ENCODE data around the gene LCN9.

Gene LCN9

DNA sequence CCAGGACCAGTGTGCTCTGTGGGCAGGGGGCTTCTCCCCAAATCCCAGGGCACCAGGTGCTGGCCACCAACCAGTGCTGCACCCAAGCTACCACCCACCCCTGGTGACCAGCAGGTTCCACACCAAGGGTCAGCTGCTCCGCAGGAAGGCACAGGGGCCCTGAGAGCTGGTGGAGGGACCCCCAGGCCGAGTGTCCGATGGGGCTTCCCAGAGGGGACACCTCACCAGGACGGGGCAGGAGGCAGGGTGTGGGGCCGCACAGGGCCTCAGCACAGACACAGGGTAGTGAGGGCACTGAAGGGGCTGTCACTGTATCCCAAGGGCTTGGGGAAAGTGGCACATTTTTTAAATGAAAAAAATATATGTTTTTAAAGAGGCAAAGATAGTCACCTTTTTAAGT lies 18.1 kb downstream of the LCN9 start:
- TF ChIP-seq SIN3A (IDR thresholded peaks at IDR 0.05; ENCODE audit: borderline replicate concordance, insufficient read depth, low read length) (no peak), POLR2AphosphoS5 (IDR thresholded peaks at IDR 0.05; ENCODE audit: low read depth, low read length) (no peak), FOXP2 (optimal IDR thresholded peaks at IDR 0.05; ENCODE audit: borderline replicate concordance, extremely low read depth, extremely low read length, insufficient read depth) (no peak), TAF1 (IDR thresholded peaks at IDR 0.05; ENCODE audit: borderline replicate concordance, insufficient read depth, low read length) (no peak)
- TF ChIP-seq, protein P1, sequence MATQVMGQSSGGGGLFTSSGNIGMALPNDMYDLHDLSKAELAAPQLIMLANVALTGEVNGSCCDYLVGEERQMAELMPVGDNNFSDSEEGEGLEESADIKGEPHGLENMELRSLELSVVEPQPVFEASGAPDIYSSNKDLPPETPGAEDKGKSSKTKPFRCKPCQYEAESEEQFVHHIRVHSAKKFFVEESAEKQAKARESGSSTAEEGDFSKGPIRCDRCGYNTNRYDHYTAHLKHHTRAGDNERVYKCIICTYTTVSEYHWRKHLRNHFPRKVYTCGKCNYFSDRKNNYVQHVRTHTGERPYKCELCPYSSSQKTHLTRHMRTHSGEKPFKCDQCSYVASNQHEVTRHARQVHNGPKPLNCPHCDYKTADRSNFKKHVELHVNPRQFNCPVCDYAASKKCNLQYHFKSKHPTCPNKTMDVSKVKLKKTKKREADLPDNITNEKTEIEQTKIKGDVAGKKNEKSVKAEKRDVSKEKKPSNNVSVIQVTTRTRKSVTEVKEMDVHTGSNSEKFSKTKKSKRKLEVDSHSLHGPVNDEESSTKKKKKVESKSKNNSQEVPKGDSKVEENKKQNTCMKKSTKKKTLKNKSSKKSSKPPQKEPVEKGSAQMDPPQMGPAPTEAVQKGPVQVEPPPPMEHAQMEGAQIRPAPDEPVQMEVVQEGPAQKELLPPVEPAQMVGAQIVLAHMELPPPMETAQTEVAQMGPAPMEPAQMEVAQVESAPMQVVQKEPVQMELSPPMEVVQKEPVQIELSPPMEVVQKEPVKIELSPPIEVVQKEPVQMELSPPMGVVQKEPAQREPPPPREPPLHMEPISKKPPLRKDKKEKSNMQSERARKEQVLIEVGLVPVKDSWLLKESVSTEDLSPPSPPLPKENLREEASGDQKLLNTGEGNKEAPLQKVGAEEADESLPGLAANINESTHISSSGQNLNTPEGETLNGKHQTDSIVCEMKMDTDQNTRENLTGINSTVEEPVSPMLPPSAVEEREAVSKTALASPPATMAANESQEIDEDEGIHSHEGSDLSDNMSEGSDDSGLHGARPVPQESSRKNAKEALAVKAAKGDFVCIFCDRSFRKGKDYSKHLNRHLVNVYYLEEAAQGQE (IDR thresholded peaks at IDR 0.05; ENCODE audit: insufficient read depth in 1 of 2, low read depth in 2 of 2, low read length in 2 of 2) = no peak

DNA sequence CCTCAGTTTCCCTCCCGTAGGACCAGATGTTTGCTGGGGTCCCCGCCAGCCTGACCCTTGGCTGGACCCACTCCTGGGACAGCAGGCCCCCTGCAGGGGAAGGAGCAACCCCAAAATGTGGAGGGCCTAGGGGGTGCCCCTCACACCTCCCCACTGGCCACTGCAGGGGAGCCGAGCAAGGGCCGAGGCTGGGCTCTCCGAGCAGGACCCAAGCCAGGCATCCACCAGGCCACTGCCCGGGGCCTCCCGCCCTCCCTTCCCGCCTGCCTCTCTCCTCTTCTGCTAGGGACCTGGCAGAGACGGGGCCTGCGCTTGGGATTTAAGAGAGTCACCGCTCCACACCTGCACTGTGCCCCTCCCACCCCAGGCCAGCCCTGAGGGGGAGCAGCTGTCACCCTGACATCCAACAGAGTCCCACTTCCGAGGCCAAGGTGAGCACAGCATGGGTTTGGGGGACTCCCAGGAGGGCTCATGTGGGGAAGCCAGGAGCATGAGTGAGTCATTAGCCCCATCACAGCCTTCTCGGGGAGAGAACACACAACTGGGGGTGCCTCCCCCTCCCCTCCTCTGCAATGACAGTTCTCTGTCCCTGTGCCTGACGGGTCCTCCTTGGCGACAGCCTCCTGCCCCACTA lies 20.4 kb downstream of the LCN9 start:
- no peak for TF ChIP-seq FOXP2 (optimal IDR thresholded peaks at IDR 0.05; ENCODE audit: borderline replicate concordance, extremely low read depth, extremely low read length, insufficient read depth)
- no peak for TF ChIP-seq POLR2AphosphoS5 (IDR thresholded peaks at IDR 0.05; ENCODE audit: low read depth, low read length)
- no peak for TF ChIP-seq TAF1 (IDR thresholded peaks at IDR 0.05; ENCODE audit: borderline replicate concordance, insufficient read depth, low read length)
- TF ChIP-seq SIN3A (IDR thresholded peaks at IDR 0.05; ENCODE audit: borderline replicate concordance, insufficient read depth, low read length) = no peak
- TF ChIP-seq, protein P1 (IDR thresholded peaks at IDR 0.05; ENCODE audit: insufficient read depth in 1 of 2, low read depth in 2 of 2, low read length in 2 of 2) = no peak

DNA sequence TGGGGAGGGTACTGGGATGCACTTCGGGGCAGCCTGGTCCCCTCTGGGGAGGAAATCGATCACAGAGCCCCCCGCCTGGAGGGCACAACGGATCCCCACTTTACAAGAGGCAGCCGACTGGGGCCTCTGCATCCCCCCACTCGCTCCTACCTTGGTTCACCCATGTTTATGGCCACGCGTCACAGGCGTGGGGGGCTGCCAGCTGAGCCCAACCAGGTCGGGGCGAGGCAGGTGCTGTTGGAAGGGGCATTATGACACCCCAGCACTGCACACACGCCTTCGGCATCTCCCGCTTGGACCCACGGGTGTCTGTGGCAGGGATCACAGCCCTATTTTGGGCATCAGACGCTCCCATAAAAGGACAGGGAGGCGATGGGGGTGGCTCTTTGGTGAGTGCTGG lies 21.6 kb downstream of the LCN9 start:
- TF ChIP-seq, protein P1 (IDR thresholded peaks at IDR 0.05; ENCODE audit: insufficient read depth in 1 of 2, low read depth in 2 of 2, low read length in 2 of 2) = no peak
- no peak for TF ChIP-seq SIN3A (IDR thresholded peaks at IDR 0.05; ENCODE audit: borderline replicate concordance, insufficient read depth, low read length)
- TF ChIP-seq FOXP2 (optimal IDR thresholded peaks at IDR 0.05; ENCODE audit: borderline replicate concordance, extremely low read depth, extremely low read length, insufficient read depth) = no peak
- no peak for TF ChIP-seq TAF1 (IDR thresholded peaks at IDR 0.05; ENCODE audit: borderline replicate concordance, insufficient read depth, low read length)
- no peak for TF ChIP-seq POLR2AphosphoS5 (IDR thresholded peaks at IDR 0.05; ENCODE audit: low read depth, low read length)

DNA sequence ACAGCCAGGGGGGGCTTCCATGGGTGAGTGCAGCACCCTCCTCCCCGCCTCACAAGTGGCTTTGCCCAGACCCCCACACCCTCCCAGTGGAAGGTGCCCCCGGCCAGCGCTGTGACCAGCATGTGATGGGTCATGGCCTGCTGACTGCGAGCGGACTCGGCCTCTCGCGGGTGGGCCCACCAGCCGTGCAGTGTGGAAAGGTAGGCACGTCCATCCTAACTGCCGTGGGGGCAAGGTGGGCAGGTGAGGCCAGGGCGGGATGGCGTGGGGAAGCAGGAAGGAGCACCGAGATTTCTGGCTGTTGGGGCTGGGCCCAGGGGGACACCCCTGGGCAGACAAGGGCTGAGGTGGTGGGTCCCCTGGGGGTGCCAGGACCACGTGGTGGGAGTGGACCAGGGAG lies 24.1 kb downstream of the LCN9 start:
- TF ChIP-seq TAF1 (IDR thresholded peaks at IDR 0.05; ENCODE audit: borderline replicate concordance, insufficient read depth, low read length) (no peak), POLR2AphosphoS5 (IDR thresholded peaks at IDR 0.05; ENCODE audit: low read depth, low read length) (no peak), SIN3A (IDR thresholded peaks at IDR 0.05; ENCODE audit: borderline replicate concordance, insufficient read depth, low read length) (no peak), FOXP2 (optimal IDR thresholded peaks at IDR 0.05; ENCODE audit: borderline replicate concordance, extremely low read depth, extremely low read length, insufficient read depth) (no peak)
- TF ChIP-seq, protein P1 (IDR thresholded peaks at IDR 0.05; ENCODE audit: insufficient read depth in 1 of 2, low read depth in 2 of 2, low read length in 2 of 2) = no peak
